ENCODE results near the gene ERGIC3. TPM values are rescaled to one million over a fixed set of nuclear protein-coding genes. Genes with fewer than 3 reads are reported as not detected.

Gene ERGIC3
- total and polyA plus RNA-seq, 2 donors (not counting 3 experiments of a cell fraction or from before 2014, with no cell fraction given): 203 to 419 TPM

- H3K79me2 ChIP-seq (ENCODE audit: control insufficient read depth, insufficient read depth, low read length): no peaks in the 10 kb centered on the region
- intact Hi-C loops (cut with micrococcal nuclease): no loop called here
- H3K4me1 ChIP-seq (ENCODE audit: control insufficient read depth, extremely low read depth, insufficient read depth, low read length): no peaks in the 10 kb centered on the region
- H3K4me2 ChIP-seq (ENCODE audit: insufficient read depth, low read length): no peak overlapping the region
- BruUV-seq (replicated peaks): no TSS peak
- dilution Hi-C loops (cut with MboI; ENCODE audit: extremely low pct_ligation_motif_present, low sequenced_read_pairs): no loop called here
- ChIA-PET POLR2A (no interaction called here), CTCF (interaction anchor here (0.8 to 0.9 kb wide), 2 partner anchors 9 to 38 kb away, joined by 3 read pairs; no protein-coding TSS in a partner anchor)
- H3K27me3 ChIP-seq (ENCODE audit: control insufficient read depth in 2 of 2, insufficient read depth in 2 of 2, low read length in 2 of 2): no peaks in the 10 kb centered on the region
- H3K9ac ChIP-seq (replicated peaks; ENCODE audit: extremely low read depth, insufficient read depth, low read length): no peak overlapping the region
- H3K9me1 ChIP-seq (replicated peaks; ENCODE audit: control insufficient read depth, extremely low read depth, insufficient read depth, low read length): no peaks in the 10 kb centered on the region
- H3K4me3 ChIP-seq (replicated peaks in 1 of 3; ENCODE audit: insufficient read depth in 1 of 3, low read depth in 1 of 3, low read length in 3 of 3): no peak overlapping the region
- H4K20me1 ChIP-seq (replicated peaks; ENCODE audit: control insufficient read depth, extremely low read depth, insufficient read depth, low read length): no peaks in the 10 kb centered on the region
- no peak for DNase-seq (ENCODE audit: low read depth, low spot score)
- H3K9me3 ChIP-seq (replicated peaks; ENCODE audit: control insufficient read depth, insufficient read depth, low read length): no peaks in the 10 kb centered on the region
- no peak for TF ChIP-seq MAX (IDR thresholded peaks at IDR 0.05; ENCODE audit: insufficient read depth, insufficient read length)
- TF ChIP-seq POLR2A (IDR thresholded peaks at IDR 0.05; ENCODE audit: low read depth, low read length): no peak
- no peak for TF ChIP-seq FOS (IDR thresholded peaks at IDR 0.05; ENCODE audit: borderline replicate concordance, insufficient read depth, low read length)
- TF ChIP-seq EZH2 (IDR thresholded peaks at IDR 0.05; ENCODE audit: borderline replicate concordance, low read depth, low read length, severe bottlenecking): no peak
- no peak for TF ChIP-seq JUN (IDR thresholded peaks at IDR 0.05; ENCODE audit: borderline replicate concordance, insufficient read depth, insufficient read length, low read depth)
- no peak for TF ChIP-seq GATA2 (IDR thresholded peaks at IDR 0.05; ENCODE audit: insufficient read depth, insufficient read length, low read depth, low read length)
- no peak for TF ChIP-seq MYC (IDR thresholded peaks at IDR 0.05; ENCODE audit: low read depth, low read length)
- TF ChIP-seq POLR2AphosphoS5 (IDR thresholded peaks at IDR 0.05; ENCODE audit: insufficient read depth, low read depth, low read length): no peak
- TF ChIP-seq CTCF (IDR thresholded peaks at IDR 0.05; ENCODE audit: extremely low read depth in 1 of 2, insufficient read depth in 1 of 2, low read depth in 1 of 2, low read length in 2 of 2): no peak
- H2AFZ ChIP-seq (ENCODE audit: low read depth, low read length): no peak overlapping the region
- FAIRE-seq: no peak
- no peak overlapping the region for H3K27ac ChIP-seq (ENCODE audit: insufficient read depth, low read depth, low read length)
- peaks cover 6 to 48% of the 10 kb centered on the region in 2 experiments for H3K36me3 ChIP-seq (ENCODE audit: control insufficient read depth in 2 of 2, extremely low read depth in 1 of 2, insufficient read depth in 2 of 2, low read length in 2 of 2)
These were observed 37.1 kb upstream of the ERGIC3 start for GRCh38 chr20:35504751-35505150.
